PC-9 (cell line): ENCODE measurements around the gene TSPAN32. TPM values are rescaled to one million over a fixed set of nuclear protein-coding genes. Genes with fewer than 3 reads are reported as not detected.

Experiments used
- BruUV-seq: library from RNA; stranded (reverse); fragments of 400-500 nt; replicated peaks from 2 replicates; lab custom pipeline; 2021; lab: Mats Ljungman, UMichigan
- CTCF ChIA-PET: fragments of 300-600 bp; sonication (Branson Sonifier 250); formaldehyde crosslinking; loops from one replicate; lab custom pipeline; 2022; ENCODE audit warnings: antibody characterized with exemption; lab: Charles Lee
- POLR2A ChIA-PET: fragments of 300-600 bp; sonication (Branson Sonifier 250); formaldehyde crosslinking; loops from one replicate; lab custom pipeline; 2022; ENCODE audit warnings: antibody characterized with exemption; ENCODE audit not compliant: unreplicated experiment; lab: Charles Lee
- DNase-seq, 2 experiments: peaks; one replicate each; pipeline versions ENCODE4 v3.0.0 to v3.0.0-alpha.2; 2015 to 2022; ENCODE audit warnings: mixed read lengths in 1 of 2
- H2AFZ ChIP-seq: fragments of 200-600 bp; sonication (generic); 2 replicates; pipeline ENCODE4 v1.8.1; 2017; ENCODE audit warnings: antibody characterized with exemption
- H3F3A ChIP-seq: fragments of 200-600 bp; sonication (generic); 2 replicates; pipeline ENCODE4 v1.8.1; 2017; ENCODE audit warnings: antibody characterized with exemption, mild to moderate bottlenecking, low read depth; ENCODE audit not compliant: insufficient read depth
- H3K27ac ChIP-seq: fragments of 200-600 bp; sonication (generic); 2 replicates; pipeline ENCODE4 v1.6.1; 2016; ENCODE audit warnings: mixed run types
- H3K27me3 ChIP-seq: fragments of 200-600 bp; sonication (generic); 2 replicates; pipeline ENCODE4 v1.6.1; 2016; ENCODE audit warnings: low read depth, mixed run types; ENCODE audit not compliant: insufficient read depth
- H3K36me3 ChIP-seq: fragments of 200-600 bp; sonication (generic); 2 replicates; pipeline ENCODE4 v1.6.1; 2016; ENCODE audit warnings: low read depth, mixed run types
- H3K4me1 ChIP-seq: fragments of 200-600 bp; sonication (generic); replicated peaks from 2 replicates; pipeline ENCODE4 v1.6.1; 2016; ENCODE audit warnings: mixed run types; ENCODE audit not compliant: insufficient read depth
- H3K4me2 ChIP-seq: fragments of 200-600 bp; sonication (generic); 2 replicates; pipeline ENCODE4 v1.6.1; 2017; ENCODE audit warnings: mixed run types
- H3K4me3 ChIP-seq: fragments of 200-600 bp; sonication (generic); 2 replicates; pipeline ENCODE4 v1.6.1; 2016; ENCODE audit warnings: mixed run types
- H3K79me2 ChIP-seq: fragments of 200-600 bp; sonication (generic); 2 replicates; pipeline ENCODE4 v1.6.1; 2017; ENCODE audit warnings: low read depth, mixed run types
- H3K9me2 ChIP-seq: fragments of 200-600 bp; sonication (generic); 2 replicates; pipeline ENCODE4 v1.8.1; 2017; ENCODE audit warnings: mild to moderate bottlenecking; ENCODE audit not compliant: insufficient read depth
- H3K9me3 ChIP-seq: fragments of 200-600 bp; sonication (generic); 2 replicates; pipeline ENCODE4 v1.8.1; 2016; ENCODE audit warnings: low read depth; ENCODE audit not compliant: insufficient read depth
- H4K20me1 ChIP-seq: fragments of 200-600 bp; sonication (generic); 2 replicates; pipeline ENCODE4 v1.8.1; 2017; ENCODE audit not compliant: insufficient read depth
- EZH2 ChIP-seq: fragments of 200-600 bp; sonication (generic); IDR thresholded peaks from 2 replicates; pipeline ENCODE4 v1.8.0; 2017; ENCODE audit warnings: antibody characterized with exemption, low read depth
- intact Hi-C: fragments of 100-400 bp; cut with micrococcal nuclease; formaldehyde crosslinking; loops from one replicate; pipeline ENCODE4 v1.10.0; 2022; ENCODE audit not compliant: unreplicated experiment
- total RNA-seq: library from RNA; stranded (reverse); gene quantifications from 2 replicates; pipeline ENCODE4 v1.2.3, GENCODE V29; 2021
- TF ChIP-seq, protein P1 (sequence below): fragments of 200-600 bp; sonication (generic); conservative IDR thresholded peaks from 2 replicates; pipeline ENCODE4 v1.6.1; 2017; ENCODE audit warnings: mixed run types, antibody characterized with exemption, mild to moderate bottlenecking, moderate library complexity

TSPAN32 gene
- total RNA-seq, 1 experiment from 2014 or later = not detected

- H3F3A ChIP-seq = no peaks in the 10 kb centered on the region
- TF ChIP-seq, protein P1, sequence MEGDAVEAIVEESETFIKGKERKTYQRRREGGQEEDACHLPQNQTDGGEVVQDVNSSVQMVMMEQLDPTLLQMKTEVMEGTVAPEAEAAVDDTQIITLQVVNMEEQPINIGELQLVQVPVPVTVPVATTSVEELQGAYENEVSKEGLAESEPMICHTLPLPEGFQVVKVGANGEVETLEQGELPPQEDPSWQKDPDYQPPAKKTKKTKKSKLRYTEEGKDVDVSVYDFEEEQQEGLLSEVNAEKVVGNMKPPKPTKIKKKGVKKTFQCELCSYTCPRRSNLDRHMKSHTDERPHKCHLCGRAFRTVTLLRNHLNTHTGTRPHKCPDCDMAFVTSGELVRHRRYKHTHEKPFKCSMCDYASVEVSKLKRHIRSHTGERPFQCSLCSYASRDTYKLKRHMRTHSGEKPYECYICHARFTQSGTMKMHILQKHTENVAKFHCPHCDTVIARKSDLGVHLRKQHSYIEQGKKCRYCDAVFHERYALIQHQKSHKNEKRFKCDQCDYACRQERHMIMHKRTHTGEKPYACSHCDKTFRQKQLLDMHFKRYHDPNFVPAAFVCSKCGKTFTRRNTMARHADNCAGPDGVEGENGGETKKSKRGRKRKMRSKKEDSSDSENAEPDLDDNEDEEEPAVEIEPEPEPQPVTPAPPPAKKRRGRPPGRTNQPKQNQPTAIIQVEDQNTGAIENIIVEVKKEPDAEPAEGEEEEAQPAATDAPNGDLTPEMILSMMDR = no peak
- TF ChIP-seq EZH2 = no peak
- H3K4me1 ChIP-seq = peaks cover 8% of the 10 kb centered on the region
- H3K36me3 ChIP-seq = no peaks in the 10 kb centered on the region
- H3K27ac ChIP-seq = no peak overlapping the region
- H3K79me2 ChIP-seq = no peaks in the 10 kb centered on the region
- ChIA-PET POLR2A (no interaction called here), CTCF (interaction anchor here (0.6 kb wide), 1 partner anchor 585 kb away, joined by 7 read pairs; no protein-coding TSS in a partner anchor)
- no peaks in the 10 kb centered on the region for H3K27me3 ChIP-seq
- no peak overlapping the region for H2AFZ ChIP-seq
- H3K9me2 ChIP-seq = no peaks in the 10 kb centered on the region
- H3K4me3 ChIP-seq = no peak overlapping the region
- intact Hi-C loops = no loop called here
- H3K4me2 ChIP-seq = no peak overlapping the region
- no peaks in the 10 kb centered on the region for H3K9me3 ChIP-seq
- no peak for DNase-seq
- BruUV-seq = no TSS peak
- H4K20me1 ChIP-seq = no peaks in the 10 kb centered on the region
Observed at GRCh38 chr11:2307501-2308331, 5.9 kb downstream of the TSPAN32 start.

- intact Hi-C loops = no loop called here
- no peaks in the 10 kb centered on the region for H3K27me3 ChIP-seq
- TF ChIP-seq EZH2 = no peak
- TF ChIP-seq, protein P1 = no peak
- no peak overlapping the region for H3K4me2 ChIP-seq
- no peak overlapping the region for H2AFZ ChIP-seq
- no peak overlapping the region for H3K27ac ChIP-seq
- ChIA-PET CTCF (no interaction called here), POLR2A (no interaction called here)
- H3K4me3 ChIP-seq = no peak overlapping the region
- DNase-seq = no peak
- no peaks in the 10 kb centered on the region for H3K79me2 ChIP-seq
- H3K4me1 ChIP-seq = peaks cover 8% of the 10 kb centered on the region
- no peaks in the 10 kb centered on the region for H4K20me1 ChIP-seq
- H3K36me3 ChIP-seq = no peaks in the 10 kb centered on the region
- no peaks in the 10 kb centered on the region for H3K9me3 ChIP-seq
- no TSS peak for BruUV-seq
- H3F3A ChIP-seq = no peaks in the 10 kb centered on the region
- H3K9me2 ChIP-seq = no peaks in the 10 kb centered on the region
Observed at GRCh38 chr11:2308713-2309112, 6.9 kb downstream of the TSPAN32 start.

DNA sequence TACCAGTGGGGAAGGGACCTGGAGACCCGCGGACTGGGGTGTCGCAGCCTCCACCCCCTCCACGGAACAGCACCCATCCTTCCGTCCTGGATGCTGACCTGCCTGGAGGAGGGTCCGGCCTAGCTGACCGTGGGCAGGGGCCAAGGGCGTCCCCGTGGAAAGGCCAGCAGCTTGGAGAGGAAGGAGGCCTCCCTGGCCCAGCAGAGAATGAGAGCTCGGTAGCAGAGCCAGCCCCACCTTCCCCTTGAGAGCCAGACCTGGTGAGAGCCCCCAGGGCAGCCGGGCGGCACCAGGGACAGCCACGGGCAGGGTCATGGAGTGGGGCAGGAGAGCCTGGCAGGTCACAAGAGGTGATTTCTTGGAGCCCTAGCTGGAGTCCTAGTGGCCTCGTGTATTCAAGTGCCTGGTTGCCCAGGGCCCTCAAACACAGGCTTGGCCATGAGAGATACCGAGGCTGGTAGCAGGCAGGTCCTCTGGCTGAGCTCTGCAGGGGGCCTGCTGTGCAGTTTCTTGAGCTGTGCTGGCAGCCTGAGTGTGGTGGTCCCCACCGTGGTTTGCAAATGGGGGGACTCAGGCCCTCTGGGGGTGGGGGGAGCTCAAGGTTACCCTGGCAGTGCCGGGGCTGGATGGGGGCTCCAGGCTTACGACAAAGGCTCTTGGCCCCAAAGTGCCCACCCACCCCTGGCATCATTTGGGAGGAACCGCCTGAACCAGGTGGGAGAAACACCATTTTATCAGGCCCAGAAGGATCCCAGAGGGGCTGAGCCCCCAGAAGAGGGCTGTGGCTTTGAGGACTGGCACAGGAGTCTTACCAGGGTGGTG is 7.6 kb downstream of the TSPAN32 start:
- Histone ChIP-seq H3K4me3 (no peak overlapping the region), H3K9me2 (no peaks in the 10 kb centered on the region), H4K20me1 (no peaks in the 10 kb centered on the region), H3K27ac (no peak overlapping the region), H3K4me1 (peaks cover 8% of the 10 kb centered on the region), H2AFZ (no peak overlapping the region), H3K36me3 (no peaks in the 10 kb centered on the region), H3K4me2 (no peak overlapping the region), H3K9me3 (no peaks in the 10 kb centered on the region), H3F3A (no peaks in the 10 kb centered on the region), H3K27me3 (no peaks in the 10 kb centered on the region), H3K79me2 (no peaks in the 10 kb centered on the region)
- ChIA-PET POLR2A (interaction anchor here (0.6 kb wide), 2 partner anchors 82 to 128 kb away, joined by 3 to 6 read pairs; no protein-coding TSS in a partner anchor), CTCF (no interaction called here)
- intact Hi-C loops = no loop called here
- TF ChIP-seq EZH2 = no peak
- TF ChIP-seq, protein P1 = no peak
- no peak for DNase-seq
- no TSS peak for BruUV-seq
